ENCODE data around the gene ATAD5.

Gene ATAD5

DNA sequence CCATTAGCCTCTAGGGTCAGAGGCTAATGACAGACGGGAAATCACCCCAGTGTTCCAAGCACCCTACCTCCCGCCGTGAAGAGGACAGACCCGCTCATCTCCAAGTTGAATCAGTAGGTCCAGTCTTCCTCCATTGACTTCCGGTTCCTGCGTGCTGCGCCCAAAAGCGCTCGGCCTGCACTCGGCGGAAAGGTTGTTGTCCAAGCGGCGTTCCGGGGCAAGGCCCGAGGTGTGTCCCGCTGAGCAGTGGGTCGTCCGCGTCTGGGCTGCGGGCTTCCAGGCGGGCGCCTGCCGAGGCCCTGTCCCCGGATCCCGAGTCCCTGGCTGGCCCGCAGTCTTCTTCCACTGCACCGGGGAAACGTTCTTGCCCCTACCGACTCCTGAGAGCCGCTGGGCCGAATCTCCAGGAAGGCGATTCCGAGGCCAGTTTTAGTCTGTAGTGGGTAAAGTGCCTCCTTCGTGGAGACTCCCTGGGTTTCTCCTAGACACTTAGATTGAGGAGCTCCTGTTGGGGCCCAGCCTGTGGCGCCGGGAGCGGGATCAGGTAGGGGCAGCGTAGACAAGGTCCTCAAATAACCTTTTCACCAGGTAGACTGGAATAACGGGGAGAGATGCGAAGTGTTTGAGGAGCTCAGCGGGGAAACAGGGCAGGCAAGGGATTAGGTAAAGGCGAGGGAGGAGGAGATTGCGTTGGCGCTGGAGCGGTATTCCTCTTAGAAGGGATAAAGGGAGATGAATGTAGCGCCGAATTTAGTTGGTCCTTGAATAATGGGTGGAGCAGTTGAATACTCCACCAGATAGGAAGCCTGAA, 74.5 kb downstream of the ATAD5 start, which contains the start of gene TEFM (continued):
- TF ChIP-seq ZNF433 (tag by site-specific recombination; IDR thresholded peaks at IDR 0.05; ENCODE audit: low read depth) (no peak), BCL11A (tag by site-specific recombination; IDR thresholded peaks at IDR 0.05; ENCODE audit: low read depth) (no peak), ZNF791 (tag by site-specific recombination; IDR thresholded peaks at IDR 0.05) (no peak), ZNF792 (tag by site-specific recombination; IDR thresholded peaks at IDR 0.05) (peak; percentile 90), MYNN (tag by site-specific recombination; IDR thresholded peaks at IDR 0.05; ENCODE audit: borderline replicate concordance) (peak; percentile 68; the same call in 1 of the 2 replicates), ZNF2 (tag by site-specific recombination; IDR thresholded peaks at IDR 0.05) (peak; percentile 97), ZNF132 (tag by site-specific recombination; IDR thresholded peaks at IDR 0.05; ENCODE audit: borderline replicate concordance) (no peak), ZFP37 (tag by site-specific recombination; IDR thresholded peaks at IDR 0.05) (peak; percentile 100), ZNF391 (tag by site-specific recombination; IDR thresholded peaks at IDR 0.05; ENCODE audit: borderline replicate concordance, low read depth) (peak; percentile 92), ZNF175 (tag by site-specific recombination; IDR thresholded peaks at IDR 0.05) (no peak), REPIN1 (tag by site-specific recombination; IDR thresholded peaks at IDR 0.05; ENCODE audit: low read depth) (peak; percentile 98), ZNF366 (tag by site-specific recombination; conservative IDR thresholded peaks at IDR 0.05) (0 out of 2 replicates have a peak, but pooled peaks have one; percentile 16), ZNF302 (tag by site-specific recombination; IDR thresholded peaks at IDR 0.05; ENCODE audit: low read depth) (no peak), ZNF621 (tag by site-specific recombination; IDR thresholded peaks at IDR 0.05) (no peak), GLI2 (tag by site-specific recombination; IDR thresholded peaks at IDR 0.05; ENCODE audit: borderline replicate concordance, low read depth) (no peak), ZNF510 (tag by site-specific recombination; IDR thresholded peaks at IDR 0.05; ENCODE audit: insufficient replicate concordance) (no peak), ZNF174 (tag by site-specific recombination; IDR thresholded peaks at IDR 0.05) (no peak), ZNF654 (tag by site-specific recombination; IDR thresholded peaks at IDR 0.05; ENCODE audit: low read depth) (no peak), PRDM2 (tag by site-specific recombination; IDR thresholded peaks at IDR 0.05; ENCODE audit: borderline replicate concordance) (no peak), SP2 (tag by site-specific recombination; IDR thresholded peaks at IDR 0.05) (peak; percentile 69), ZNF707 (tag by site-specific recombination; IDR thresholded peaks at IDR 0.05) (0 out of 2 replicates have a peak, but pooled peaks have one; percentile 30), ZNF777 (tag by site-specific recombination; IDR thresholded peaks at IDR 0.05; ENCODE audit: borderline replicate concordance) (peak; percentile 98), ZFP69B (tag by site-specific recombination; IDR thresholded peaks at IDR 0.05) (peak; percentile 93), ZNF24 (tag by site-specific recombination; IDR thresholded peaks at IDR 0.05) (peak; percentile 98), ZNF639 (tag by site-specific recombination; IDR thresholded peaks at IDR 0.05) (peak; percentile 98), KLF7 (tag by site-specific recombination; IDR thresholded peaks at IDR 0.05; ENCODE audit: borderline replicate concordance) (peak; percentile 94; the same call in 1 of the 2 replicates)
- TF ChIP-seq, protein P1, sequence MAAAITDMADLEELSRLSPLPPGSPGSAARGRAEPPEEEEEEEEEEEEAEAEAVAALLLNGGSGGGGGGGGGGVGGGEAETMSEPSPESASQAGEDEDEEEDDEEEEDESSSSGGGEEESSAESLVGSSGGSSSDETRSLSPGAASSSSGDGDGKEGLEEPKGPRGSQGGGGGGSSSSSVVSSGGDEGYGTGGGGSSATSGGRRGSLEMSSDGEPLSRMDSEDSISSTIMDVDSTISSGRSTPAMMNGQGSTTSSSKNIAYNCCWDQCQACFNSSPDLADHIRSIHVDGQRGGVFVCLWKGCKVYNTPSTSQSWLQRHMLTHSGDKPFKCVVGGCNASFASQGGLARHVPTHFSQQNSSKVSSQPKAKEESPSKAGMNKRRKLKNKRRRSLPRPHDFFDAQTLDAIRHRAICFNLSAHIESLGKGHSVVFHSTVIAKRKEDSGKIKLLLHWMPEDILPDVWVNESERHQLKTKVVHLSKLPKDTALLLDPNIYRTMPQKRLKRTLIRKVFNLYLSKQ (tag by site-specific recombination; IDR thresholded peaks at IDR 0.05; ENCODE audit: borderline replicate concordance), result peak; percentile 89; the same call in 1 of the 2 replicates
- TF ChIP-seq, protein P2, sequence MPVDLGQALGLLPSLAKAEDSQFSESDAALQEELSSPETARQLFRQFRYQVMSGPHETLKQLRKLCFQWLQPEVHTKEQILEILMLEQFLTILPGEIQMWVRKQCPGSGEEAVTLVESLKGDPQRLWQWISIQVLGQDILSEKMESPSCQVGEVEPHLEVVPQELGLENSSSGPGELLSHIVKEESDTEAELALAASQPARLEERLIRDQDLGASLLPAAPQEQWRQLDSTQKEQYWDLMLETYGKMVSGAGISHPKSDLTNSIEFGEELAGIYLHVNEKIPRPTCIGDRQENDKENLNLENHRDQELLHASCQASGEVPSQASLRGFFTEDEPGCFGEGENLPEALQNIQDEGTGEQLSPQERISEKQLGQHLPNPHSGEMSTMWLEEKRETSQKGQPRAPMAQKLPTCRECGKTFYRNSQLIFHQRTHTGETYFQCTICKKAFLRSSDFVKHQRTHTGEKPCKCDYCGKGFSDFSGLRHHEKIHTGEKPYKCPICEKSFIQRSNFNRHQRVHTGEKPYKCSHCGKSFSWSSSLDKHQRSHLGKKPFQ (tag by site-specific recombination; IDR thresholded peaks at IDR 0.05), result peak; percentile 77
